Measurements from ENCODE around the gene ZSCAN5C. TPM values are rescaled to one million over a fixed set of nuclear protein-coding genes. Genes with fewer than 3 reads are reported as not detected.

Gene ZSCAN5C
- total RNA-seq, 6 experiments from 2014 or later = not detected

DNA sequence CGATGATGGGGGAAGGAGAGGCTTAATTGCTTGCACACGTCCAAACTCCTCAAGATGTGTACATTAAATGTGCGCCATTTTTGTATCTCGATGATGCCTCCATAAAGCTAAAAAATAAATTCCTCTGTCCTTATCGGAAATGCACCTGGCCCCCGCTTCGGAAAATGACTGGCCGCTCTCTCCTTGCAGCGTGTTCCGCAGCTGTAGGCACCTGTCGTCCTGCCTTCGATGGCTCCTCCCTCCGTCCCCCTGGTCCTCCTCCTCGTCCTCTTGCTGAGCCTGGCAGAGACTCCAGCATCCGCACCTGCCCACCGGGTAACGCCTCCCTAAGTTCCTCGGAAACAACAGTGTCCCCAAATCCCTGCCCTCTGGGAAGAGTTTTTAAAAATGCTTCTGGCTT is 25.2 kb upstream of the ZSCAN5C start:
- H3K36me3 ChIP-seq = no peaks in the 10 kb centered on the region
- WGBS (ENCODE audit: insufficient coverage, low coverage, low lambda C conversion rate, missing lambda C conversion rate) = 71% methylated on average over 12 of the region's 18 CpGs
- H3K9me3 ChIP-seq = no peaks in the 10 kb centered on the region
- H3K27me3 ChIP-seq = no peaks in the 10 kb centered on the region
- DNase-seq (no peak), ATAC-seq (no peak)
- intact Hi-C loops (cut with DNase I) = loop anchor here in 1 of 2 donors (10.0 kb wide), 2 partner anchors 72 to 102 kb away; no protein-coding TSS in a partner anchor
- H3K27ac ChIP-seq = no peak overlapping the region
- H3K4me1 ChIP-seq = peaks cover 0 to 8% (median 0%) of the 10 kb centered on the region in 4 donors
- TF ChIP-seq, protein P1, sequence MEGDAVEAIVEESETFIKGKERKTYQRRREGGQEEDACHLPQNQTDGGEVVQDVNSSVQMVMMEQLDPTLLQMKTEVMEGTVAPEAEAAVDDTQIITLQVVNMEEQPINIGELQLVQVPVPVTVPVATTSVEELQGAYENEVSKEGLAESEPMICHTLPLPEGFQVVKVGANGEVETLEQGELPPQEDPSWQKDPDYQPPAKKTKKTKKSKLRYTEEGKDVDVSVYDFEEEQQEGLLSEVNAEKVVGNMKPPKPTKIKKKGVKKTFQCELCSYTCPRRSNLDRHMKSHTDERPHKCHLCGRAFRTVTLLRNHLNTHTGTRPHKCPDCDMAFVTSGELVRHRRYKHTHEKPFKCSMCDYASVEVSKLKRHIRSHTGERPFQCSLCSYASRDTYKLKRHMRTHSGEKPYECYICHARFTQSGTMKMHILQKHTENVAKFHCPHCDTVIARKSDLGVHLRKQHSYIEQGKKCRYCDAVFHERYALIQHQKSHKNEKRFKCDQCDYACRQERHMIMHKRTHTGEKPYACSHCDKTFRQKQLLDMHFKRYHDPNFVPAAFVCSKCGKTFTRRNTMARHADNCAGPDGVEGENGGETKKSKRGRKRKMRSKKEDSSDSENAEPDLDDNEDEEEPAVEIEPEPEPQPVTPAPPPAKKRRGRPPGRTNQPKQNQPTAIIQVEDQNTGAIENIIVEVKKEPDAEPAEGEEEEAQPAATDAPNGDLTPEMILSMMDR (IDR thresholded peaks at IDR 0.05) = no peak
- no peak for TF ChIP-seq POLR2A (IDR thresholded peaks at IDR 0.05)
- H3K4me3 ChIP-seq = no peak overlapping the region

DNA sequence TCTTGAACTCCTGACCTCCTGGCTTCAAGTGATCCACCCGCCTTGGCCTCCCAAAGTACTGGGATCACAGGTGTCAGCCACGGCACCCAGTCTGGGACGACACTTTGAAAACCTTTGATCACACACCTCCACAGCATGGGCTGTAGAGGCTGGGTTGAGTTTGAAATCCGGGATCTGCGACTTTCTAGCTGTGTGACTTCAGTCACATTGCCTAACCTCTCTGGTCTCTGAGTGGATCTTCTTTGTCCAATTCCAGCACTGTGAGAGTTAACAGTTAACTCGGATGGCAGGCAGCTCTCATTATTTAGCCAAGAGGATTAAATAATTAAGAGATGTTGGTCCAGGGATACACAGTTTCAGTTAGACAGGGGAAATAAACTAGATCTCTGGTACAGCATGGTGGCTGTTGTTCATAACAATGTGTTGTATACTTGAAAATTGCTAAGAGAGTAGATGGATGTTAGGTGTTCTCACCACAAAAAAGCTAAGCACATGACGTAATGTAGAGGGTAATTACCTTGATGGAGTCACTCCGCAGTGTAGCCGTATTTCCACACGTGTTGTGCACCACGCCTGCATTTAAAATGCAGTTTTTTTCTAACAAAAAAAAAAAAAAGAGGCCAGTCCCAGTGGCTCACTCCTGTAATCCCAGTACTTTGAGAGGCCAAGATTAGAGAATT is 24.4 kb upstream of the ZSCAN5C start:
- intact Hi-C loops (cut with DNase I) = loop anchor here in 1 of 2 donors (10.0 kb wide), 2 partner anchors 73 to 103 kb away; no protein-coding TSS in a partner anchor
- H3K27me3 ChIP-seq = no peaks in the 10 kb centered on the region
- H3K4me3 ChIP-seq = no peak overlapping the region
- no peak overlapping the region for H3K27ac ChIP-seq
- no peak for ATAC-seq
- peaks cover 0 to 8% (median 0%) of the 10 kb centered on the region in 4 donors for H3K4me1 ChIP-seq
- H3K36me3 ChIP-seq = no peaks in the 10 kb centered on the region
- no peaks in the 10 kb centered on the region for H3K9me3 ChIP-seq
- DNase-seq = no peak
- no peak for TF ChIP-seq POLR2A (IDR thresholded peaks at IDR 0.05)
- TF ChIP-seq, protein P1 (IDR thresholded peaks at IDR 0.05) = no peak
- 63% methylated on average over 8 of the region's 11 CpGs for WGBS (ENCODE audit: insufficient coverage, low coverage, low lambda C conversion rate, missing lambda C conversion rate)

DNA sequence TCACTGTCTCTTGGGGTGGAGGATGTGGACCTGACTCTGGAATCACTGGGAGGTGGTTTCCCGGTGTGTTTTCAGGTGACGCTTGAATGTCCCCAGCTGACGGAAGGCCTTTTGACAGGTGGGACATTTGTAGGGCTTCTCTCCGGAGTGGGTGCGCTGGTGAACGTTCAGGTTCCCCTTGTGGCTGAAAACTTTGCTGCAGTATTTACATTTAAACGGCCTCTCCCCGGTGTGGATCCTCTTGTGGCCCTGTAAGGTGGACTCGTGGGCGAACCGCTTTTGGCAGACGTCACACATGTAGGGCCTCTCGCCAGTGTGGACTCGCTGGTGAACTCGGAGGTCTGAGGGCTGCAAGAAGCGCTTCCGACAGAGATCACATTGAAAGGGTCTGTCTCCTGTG is 12.3 kb upstream of the ZSCAN5C start:
- H3K4me3 ChIP-seq = no peak overlapping the region
- ATAC-seq (no peak), DNase-seq (no peak)
- no peaks in the 10 kb centered on the region for H3K9me3 ChIP-seq
- 31% methylated on average over 3 of the region's 17 CpGs for WGBS (ENCODE audit: insufficient coverage, low coverage, low lambda C conversion rate, missing lambda C conversion rate)
- intact Hi-C loops (cut with DNase I) = no loop called here
- H3K27me3 ChIP-seq = no peaks in the 10 kb centered on the region
- no peaks in the 10 kb centered on the region for H3K36me3 ChIP-seq
- H3K27ac ChIP-seq = no peak overlapping the region
- no peaks in the 10 kb centered on the region for H3K4me1 ChIP-seq
- TF ChIP-seq POLR2A (IDR thresholded peaks at IDR 0.05) = no peak
- TF ChIP-seq, protein P1 (IDR thresholded peaks at IDR 0.05) = no peak

DNA sequence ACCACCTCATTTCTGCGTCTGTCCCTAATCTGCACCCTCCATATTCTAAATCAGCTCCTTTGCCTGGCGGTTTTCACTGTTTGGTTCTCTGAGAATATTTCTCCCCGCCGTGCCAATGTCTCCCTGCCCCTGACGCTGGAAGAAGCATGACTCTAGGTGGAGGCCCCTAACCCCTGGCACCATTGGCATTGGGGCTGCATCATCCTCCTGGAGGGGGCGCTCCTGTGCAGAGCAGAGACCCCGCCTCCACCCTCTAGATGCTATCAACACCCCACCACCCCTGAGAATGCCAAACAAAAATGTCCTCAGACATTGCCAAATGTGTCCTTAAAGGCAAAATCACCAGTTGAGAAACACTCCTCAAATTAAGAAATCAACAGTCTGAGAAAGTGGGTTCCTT is 11.0 kb upstream of the ZSCAN5C start:
- H3K4me3 ChIP-seq = no peak overlapping the region
- H3K27me3 ChIP-seq = no peaks in the 10 kb centered on the region
- no peak for DNase-seq
- no peaks in the 10 kb centered on the region for H3K36me3 ChIP-seq
- no peaks in the 10 kb centered on the region for H3K9me3 ChIP-seq
- no peak for ATAC-seq
- intact Hi-C loops (cut with DNase I) = no loop called here
- no peak for TF ChIP-seq POLR2A (IDR thresholded peaks at IDR 0.05)
- TF ChIP-seq, protein P1 (IDR thresholded peaks at IDR 0.05) = no peak
- H3K27ac ChIP-seq = no peak overlapping the region
- 65% methylated on average over 5 of the region's 7 CpGs for WGBS (ENCODE audit: insufficient coverage, low coverage, low lambda C conversion rate, missing lambda C conversion rate)
- no peaks in the 10 kb centered on the region for H3K4me1 ChIP-seq
